Vagina (tissue), 2 donors: Measurements from ENCODE around the gene PCNT.

ENCODE experiments used
- POLR2A ChIP-seq, 2 donors: fragments of 450-650 bp; IDR thresholded peaks; one replicate each; pipeline ENCODE4 v1.6.1; 2017; ENCODE audit warnings: antibody characterized with exemption in 2 of 2, mild to moderate bottlenecking in 2 of 2, moderate library complexity in 2 of 2
- TF ChIP-seq, protein P1 (sequence below), 3 experiments: fragments of 450-650 bp in 2 of 3; fragments of 200-600 bp in 1 of 3; sonication (generic) in 1 of 3; IDR thresholded peaks; one replicate each; pipeline ENCODE4 v1.5.1; 2017 to 2019; ENCODE audit warnings: antibody characterized with exemption in 3 of 3, mild to moderate bottlenecking in 2 of 3, moderate library complexity in 2 of 3

DNA sequence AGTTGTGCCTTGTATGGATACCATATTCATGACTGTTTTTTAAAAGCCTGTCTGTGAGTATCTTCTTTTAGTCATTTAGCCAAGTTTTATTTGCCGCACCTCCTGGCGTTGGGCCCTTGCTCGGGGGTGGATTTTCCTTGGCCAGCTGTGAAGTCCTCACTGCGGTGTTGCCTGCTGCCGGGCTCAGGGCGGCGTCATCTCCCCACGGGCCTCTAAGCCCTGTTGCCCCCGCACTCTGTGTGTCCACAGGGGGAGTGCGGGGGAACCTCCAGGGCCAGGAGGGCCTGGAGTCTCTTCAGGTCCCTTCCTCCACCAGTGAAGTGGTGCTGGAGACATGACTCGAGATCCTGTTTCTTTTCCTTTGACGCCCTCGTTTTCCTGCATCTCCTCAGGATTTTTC lies 69.0 kb downstream of the PCNT start:
- TF ChIP-seq, protein P1, sequence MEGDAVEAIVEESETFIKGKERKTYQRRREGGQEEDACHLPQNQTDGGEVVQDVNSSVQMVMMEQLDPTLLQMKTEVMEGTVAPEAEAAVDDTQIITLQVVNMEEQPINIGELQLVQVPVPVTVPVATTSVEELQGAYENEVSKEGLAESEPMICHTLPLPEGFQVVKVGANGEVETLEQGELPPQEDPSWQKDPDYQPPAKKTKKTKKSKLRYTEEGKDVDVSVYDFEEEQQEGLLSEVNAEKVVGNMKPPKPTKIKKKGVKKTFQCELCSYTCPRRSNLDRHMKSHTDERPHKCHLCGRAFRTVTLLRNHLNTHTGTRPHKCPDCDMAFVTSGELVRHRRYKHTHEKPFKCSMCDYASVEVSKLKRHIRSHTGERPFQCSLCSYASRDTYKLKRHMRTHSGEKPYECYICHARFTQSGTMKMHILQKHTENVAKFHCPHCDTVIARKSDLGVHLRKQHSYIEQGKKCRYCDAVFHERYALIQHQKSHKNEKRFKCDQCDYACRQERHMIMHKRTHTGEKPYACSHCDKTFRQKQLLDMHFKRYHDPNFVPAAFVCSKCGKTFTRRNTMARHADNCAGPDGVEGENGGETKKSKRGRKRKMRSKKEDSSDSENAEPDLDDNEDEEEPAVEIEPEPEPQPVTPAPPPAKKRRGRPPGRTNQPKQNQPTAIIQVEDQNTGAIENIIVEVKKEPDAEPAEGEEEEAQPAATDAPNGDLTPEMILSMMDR (IDR thresholded peaks at IDR 0.05), result no peak
- no peak for TF ChIP-seq POLR2A (IDR thresholded peaks at IDR 0.05)
